HG02642 (cell line): ENCODE data around the gene OXGR1.
A peak's percentile ranks its signal among the peaks of the same experiment; 100 is the strongest.
"Not testable (repeated sequence)": the region's sequence is repeated elsewhere in the genome, so short reads cannot be mapped to it uniquely, and the experiment has no call there.

Experiments
- ATAC-seq: cut with Tn5 transposase; IDR thresholded peaks from one replicate; pipeline ENCODE4 v1.9.1; 2021; ENCODE audit warnings: mild to moderate bottlenecking; ENCODE audit not compliant: unreplicated experiment, poor library complexity

Gene OXGR1

DNA sequence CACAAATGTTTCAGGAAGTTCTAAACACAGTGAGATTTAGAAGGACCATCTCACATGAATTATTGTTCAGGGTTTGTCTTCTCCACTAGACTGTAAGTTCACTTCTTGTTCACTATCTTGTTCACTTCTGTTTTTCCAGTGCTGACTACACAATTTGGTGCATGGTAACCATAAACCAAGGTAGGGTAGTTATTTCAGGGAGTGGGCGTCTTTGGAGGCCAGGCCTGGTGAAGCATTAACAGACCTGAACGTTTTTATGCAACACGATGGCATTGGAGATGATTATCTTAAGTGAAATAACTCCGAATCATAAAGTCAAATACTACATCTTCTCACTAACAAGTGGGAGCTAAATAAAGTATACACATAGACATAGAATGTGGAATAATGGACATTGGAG is 14.4 kb upstream of the OXGR1 start:
- ATAC-seq: no peak

DNA sequence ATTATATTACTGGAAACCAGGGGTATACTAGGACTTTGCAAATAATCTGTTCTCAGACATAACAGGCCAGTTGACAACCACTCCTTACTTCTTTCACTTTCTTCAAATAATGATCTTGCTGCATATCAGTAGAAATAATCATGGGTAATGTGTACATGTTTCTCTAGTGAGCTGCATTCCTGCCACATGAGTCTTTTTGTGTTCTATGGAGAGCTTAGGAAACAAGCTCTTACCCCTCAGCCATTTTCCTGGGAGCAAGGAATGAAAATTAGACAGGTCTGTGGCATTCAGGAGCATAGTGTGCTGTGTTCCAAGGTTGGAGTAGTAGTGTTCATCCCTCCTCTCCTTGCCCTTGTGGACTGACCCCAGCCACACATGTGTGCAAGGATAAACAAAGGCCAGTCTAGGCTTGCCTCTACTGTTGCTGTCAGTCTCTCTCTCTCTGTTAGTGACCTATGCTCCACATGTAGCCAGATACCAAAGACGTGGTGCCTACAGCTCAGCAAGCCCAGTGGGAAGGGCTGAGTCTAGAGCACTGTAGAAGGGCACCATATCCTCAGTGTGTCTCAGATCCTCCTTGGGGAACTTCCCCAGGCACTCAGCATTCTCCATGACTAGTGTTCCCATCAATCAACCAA is 11.5 kb upstream of the OXGR1 start:
- ATAC-seq: no peak

DNA sequence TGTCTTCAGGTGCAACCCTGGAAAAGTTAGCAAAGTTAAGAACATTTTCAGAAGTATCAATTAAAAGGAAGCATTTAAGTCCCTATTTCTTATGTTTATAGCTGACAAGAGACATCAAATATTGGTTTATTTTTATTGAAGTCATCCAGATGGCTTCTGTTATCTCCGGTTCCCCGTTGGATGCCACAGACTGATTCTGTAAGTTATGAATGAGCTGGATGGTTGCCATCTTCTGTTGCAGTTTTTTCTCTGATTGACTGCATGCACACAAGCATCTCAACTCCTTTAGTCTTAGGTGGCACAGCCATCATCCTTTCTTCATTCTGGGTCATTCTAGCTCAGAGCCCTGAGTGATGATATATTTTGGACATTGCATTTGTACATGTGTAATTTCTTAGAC is 10.6 kb upstream of the OXGR1 start:
- ATAC-seq: no peak

DNA sequence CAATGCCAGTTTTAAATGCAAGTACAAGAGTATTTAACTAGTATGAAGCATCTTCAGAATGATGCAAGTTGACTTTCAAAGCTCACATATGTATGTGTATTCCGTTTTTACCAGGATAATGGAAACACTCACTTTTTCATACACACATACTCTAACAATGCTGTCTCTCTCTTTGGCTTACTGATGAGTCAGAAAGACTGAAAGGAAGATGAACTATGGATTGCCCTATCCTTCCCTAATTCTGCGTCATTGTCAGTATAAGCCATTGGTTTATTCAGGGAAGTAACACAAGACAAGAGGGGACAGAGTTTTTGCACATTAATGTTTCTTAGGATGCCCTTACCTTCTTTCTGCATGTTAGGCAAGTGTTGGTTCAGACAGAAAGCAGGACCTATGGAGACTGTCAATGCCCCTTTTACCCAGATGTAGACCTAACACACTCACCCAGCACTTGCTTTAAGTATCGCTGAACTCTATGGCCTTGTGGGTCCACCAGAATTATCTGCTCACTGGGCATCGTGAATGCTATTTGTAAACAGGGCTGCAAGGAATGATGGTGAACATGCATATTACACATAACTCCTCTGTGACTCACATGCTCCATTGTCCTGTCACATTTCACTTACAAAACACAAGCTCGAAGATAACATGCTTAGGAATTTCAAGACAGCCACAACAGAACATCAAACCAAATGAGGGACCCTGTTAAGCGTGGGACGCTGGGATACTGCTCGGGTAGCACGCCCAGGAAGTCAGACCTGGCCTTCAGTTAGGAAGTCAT is 10.0 kb upstream of the OXGR1 start:
- ATAC-seq: no peak

DNA sequence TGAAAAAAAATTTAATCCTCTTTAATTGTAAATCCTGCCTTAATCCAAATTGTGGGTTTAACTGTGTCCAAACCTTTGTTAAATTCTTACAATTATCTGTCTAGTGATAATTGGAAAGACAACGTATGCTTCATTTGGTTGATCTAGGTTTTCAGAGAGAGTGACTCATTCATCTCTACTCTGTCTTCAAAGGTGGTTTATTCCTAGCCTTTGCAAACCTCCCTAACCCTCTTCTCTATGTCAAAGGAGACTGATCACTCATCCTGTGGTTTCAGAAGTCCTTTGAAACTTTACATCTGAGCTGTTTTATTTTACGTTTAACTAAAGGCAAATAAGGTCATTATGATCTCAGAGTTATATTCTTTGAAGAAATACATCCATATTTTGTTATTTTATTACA is 8.8 kb upstream of the OXGR1 start:
- ATAC-seq: no peak

DNA sequence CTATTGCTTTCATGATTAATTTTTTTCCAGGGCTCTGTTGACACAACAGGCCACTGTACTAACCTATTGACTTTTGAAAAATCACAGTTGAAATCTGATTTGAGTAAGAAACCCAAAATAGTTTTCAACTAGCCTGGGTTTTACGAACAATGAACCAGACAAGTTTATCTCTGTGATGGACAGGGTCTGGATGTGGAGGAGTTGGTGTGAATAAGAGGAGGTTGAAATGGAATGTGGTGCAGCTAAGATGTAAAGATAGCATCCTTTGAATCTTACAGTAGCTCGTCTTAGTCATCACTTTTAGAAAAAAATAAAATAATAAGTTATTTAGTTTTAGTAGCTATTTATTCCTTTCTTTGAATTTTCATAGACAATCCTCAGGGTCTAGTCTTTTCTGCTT is 8.3 kb upstream of the OXGR1 start:
- no peak for ATAC-seq

DNA sequence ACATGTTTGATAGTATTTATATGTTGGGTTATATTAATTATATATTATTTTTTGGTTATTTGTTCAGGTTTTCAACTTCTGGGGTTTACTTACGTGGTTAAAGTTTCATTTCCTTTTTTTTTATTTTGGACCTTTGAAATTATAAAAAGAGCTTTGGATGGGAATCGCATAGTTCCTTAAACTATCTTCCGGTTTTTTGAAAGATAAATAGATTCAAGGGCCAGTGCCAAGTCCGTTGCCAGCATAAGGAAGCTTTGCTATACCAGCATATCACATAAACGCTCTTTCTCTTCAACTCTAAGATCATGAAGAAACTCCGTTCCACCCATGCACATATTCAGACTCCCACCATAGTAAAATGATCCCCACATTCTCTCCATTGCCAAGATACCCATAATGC is 7.4 kb upstream of the OXGR1 start:
- no peak for ATAC-seq

DNA sequence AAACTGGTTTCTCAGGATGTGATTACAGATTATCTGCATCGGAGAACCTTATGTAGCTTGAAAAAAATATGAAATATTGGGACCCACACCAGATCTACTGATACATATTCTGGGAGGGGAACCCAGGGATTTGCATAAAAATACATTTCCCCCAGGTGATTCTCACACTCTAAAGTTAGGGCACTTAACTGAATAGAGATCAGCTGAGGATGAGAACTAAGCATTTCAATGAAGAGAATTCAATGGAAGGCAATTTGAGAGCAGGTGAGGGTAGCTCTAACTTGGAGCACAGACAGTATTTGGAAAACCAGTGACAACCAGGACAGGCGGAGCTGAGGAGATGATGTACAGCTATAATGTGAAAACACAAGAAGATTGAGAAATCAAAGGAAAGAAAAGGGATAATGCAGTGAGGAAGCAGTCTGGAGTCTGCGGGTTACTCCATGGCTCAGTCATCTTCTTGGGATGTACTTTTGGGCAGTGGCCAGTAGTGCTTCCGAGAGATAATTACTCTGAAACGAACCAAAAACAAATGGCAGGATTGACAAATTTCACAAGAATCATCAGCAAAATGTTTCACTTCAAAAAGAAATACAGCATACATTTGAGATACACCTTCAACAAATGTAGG is 6.1 kb upstream of the OXGR1 start:
- no peak for ATAC-seq

DNA sequence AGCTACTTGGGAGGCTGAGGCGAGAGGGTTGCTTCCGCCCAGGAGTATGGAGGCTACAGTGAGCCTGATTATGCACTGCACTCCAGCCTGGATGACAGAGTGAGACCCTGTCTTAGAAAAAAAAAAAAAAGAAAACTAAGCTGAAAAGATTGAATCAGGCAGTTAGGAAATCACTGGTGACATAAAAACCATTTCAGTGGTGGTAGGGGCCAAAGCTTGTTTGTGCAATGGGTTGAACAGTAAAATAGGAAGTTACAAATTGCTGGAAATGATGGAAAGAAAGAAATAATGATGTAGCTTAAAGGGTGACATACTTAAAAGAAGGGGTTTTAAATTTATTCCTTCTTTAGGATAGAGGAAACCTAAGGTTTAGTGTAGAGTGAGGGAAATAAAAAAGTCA is 4.8 kb upstream of the OXGR1 start:
- ATAC-seq: no peak

DNA sequence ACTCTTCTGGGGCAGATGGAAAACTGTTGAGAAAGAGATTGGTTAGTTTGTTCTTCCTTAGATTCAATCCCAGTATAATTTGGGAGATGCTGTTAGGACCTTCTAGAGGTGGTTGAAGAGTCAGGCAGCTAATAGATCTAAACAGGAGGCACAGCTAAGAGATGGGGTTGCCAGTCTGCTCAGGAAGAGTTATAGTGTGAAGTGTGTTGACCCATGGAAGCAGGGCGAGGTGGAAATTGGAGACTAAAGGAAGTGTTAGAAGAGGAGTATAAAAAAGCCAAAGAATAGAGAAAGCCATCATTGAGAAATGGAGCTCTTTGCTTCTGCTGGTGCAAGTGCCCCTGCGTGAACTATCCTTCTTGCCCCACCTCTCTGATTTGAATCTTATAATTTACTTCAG is 3.8 kb upstream of the OXGR1 start:
- ATAC-seq: no peak

DNA sequence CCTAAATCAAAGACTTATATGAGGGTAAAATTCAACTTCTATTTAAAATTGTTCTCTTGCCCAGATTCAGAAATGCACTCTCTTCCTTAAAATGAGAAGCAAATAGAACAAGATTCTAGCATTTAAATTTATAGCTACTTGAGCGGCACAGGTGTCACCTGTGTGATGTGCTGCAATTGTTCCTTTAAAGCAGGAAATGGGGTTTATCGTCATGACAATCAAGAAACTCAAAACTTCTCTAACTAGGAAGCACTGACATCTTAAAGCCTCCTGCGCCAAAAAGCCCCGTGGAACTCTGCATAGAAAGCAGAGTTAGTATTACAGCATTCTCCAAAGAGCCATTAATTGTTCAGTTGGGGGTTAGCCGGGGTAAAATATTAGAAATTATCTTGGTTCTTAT is 2.6 kb upstream of the OXGR1 start:
- ATAC-seq: no peak

DNA sequence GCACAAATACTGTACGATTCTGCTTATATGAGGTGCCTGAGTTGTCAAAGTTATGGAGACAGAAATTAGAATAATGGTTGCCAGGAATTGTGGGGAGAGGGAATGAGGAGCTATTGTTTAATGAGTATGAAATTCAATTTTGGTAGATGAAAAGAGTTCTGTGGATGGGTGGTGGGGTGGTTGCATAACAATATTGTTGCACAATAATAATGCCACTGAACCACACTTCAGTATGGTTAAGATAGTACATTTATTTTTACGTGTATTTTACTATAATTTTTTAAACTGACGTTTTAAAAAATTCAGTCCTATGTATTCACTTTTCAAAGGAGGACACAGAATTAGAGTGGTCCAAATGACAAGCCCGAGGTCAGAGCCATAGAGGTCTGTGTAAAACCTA is 1.8 kb upstream of the OXGR1 start:
- ATAC-seq: no peak

DNA sequence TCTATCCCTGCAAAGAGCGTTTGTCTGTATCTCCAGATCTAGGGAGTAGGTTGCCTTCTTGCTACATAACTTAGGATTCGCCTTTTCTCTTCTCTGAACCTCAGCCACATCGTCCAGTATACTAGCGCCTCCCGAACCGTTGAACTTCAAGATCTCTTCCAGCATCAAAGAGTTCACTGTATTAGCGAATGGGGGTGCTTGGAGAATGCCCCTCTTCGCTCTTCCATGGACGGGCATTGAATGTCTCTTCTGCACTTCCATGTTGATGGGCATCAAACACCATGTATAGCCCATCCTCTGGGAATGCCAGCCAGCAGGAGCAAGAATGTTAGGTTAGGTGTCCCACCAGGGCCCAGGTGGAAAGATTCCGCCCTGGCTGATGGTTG is 575 bp upstream of the OXGR1 start:
- ATAC-seq: no peak

DNA sequence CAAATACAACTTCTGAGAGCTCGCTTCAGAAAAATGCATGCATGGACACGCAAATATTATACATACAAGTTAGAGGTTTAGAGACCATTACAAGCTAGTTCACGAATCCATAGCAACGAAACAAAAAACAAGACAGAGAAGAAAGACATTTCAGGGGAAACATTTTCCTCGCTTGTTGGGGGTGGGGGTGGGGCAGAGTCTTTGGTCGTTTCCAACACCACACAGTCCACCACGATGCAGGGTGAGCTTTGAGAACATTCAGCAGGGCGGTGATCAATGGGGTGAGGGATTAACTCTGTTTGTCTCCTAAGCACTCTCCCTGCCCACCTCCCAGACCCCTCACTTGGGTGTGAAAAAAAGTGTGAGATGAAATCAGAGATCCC is 651 bp downstream of the OXGR1 start:
- ATAC-seq: no peak

DNA sequence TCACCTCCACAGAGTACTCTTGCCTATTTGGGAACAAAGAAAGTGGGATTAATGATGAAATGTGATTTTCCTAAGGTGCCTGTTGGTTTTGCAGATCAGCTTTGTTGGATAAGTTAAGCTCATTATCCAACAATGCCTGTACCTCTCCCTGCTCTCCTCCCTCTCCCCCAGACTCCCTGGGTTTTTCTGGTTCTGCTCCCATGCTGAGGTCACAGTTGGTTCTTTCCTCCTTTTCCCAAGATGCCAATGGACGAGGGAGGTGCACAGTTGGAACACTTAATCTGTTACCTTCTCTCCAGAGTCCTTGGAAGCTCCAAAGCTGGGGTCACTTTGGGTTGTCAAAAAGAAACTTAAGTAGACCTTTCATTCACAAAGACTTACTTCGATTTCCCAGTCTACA is 1.6 kb downstream of the OXGR1 start:
- no peak for ATAC-seq

DNA sequence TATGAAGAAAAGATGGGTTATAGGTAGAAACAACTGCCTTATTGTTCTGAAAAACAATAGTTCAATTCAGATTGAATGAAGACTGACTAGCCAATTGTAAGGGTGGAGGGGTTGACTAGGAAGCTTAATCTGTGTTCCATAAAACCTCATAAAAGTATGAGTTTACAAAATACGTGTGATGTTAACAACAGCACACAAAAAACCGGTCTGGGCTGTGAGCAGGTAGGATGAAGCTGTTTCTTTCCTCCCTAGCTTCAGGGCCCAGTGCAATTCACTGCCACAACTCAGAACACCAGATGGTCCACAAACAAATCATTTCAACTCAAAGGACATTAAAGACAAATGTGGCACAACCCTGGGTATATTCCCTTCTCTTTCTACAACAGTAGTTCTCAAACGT is 3.2 kb downstream of the OXGR1 start:
- no peak for ATAC-seq

DNA sequence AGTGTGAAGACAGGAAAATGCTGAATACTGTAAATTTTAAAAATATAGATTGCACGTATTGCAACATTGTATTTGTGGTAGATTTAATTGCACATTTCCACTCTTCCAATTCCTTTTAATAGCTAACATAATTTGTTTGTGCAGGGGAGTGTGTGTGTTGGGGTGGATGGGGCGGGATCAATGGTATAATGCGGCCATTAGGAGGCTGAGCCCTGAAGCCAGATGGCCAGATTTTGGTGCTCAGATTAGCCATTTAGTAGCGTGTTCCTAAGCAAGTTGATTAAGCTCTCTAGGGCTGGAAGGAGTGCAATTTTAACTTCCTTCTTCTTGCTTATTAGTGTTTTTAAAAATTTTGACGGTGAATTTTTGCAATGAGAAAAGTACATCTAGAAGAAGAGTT is 5.8 kb downstream of the OXGR1 start:
- no peak for ATAC-seq

DNA sequence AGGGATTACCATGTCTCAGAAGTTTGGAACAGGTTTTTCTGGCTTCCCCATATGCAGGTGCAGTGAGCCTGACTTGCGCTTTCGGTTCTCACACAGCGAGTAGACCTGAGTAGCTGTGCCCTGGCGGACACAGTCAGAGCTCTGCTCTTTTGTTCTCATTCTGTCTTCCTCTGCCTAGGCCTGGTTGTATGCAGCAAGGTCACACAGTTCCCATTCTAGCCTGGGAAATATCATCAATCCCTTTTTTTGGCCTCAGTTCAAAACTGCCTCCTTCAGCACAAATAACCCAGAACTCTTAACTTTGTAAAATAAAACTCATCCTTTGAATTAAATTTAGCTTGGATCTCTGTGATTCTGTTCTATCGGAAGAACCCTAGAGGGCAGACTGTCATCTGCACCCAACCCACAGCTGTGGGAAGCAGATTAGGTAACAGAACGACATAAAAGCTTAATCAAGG is 10.2 kb downstream of the OXGR1 start:
- ATAC-seq: peak; percentile 99

DNA sequence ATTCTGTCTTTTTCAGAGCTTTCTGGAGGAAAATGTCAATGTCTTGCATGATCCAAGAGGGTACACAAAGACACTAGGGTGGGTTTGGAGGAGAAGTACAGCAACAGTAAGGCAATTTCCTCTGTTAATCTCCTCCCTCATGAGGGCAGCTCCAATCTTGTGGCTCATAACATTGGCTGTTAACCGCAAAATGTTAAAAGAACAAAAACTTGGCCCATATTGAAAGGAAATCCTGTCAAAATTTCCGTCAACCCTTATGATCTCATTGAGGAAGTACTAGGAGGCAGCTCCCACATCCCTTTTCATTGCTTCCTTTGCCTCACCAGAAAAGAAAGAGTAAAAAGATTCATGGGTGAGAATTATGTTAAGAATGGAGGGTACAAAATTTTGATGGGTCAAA is 11.6 kb downstream of the OXGR1 start:
- ATAC-seq: no peak

DNA sequence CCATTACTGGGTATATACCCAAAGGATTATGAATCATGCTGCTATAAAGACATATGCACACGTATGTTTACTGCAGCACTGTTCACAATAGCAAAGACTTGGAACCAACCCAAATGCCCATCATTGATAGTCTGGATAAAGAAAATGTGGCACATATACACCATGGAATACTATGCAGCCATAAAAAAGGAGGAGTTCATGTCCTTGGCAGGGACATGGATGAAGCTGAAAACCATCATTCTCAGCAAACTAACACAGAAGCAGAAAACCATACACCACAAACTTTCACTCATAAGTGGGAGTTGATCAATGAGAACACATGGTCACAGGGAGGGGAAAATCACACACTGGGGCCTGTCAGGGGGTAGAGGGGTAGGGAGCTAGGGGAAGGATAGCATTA is 14.4 kb downstream of the OXGR1 start:
- not testable (repeated sequence) for ATAC-seq

DNA sequence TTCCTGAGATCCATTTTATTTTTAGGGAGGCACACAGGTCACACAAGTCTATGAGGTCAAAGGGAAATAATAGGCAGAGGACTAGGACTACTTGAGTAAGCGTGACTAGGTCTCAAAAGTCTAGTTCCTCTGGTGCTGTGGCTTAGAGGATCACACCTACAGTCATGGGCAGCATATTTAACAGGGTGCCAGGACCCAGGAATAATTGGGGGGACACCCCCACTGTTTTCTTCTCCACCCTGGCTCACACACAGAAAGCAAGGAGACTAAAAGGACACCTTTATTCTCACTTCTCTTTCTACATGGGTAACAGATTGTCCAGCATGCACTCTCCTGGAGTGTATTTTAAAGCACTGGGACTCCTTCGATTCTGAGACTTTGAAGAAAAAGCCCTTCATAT is 26.2 kb downstream of the OXGR1 start:
- ATAC-seq: no peak

DNA sequence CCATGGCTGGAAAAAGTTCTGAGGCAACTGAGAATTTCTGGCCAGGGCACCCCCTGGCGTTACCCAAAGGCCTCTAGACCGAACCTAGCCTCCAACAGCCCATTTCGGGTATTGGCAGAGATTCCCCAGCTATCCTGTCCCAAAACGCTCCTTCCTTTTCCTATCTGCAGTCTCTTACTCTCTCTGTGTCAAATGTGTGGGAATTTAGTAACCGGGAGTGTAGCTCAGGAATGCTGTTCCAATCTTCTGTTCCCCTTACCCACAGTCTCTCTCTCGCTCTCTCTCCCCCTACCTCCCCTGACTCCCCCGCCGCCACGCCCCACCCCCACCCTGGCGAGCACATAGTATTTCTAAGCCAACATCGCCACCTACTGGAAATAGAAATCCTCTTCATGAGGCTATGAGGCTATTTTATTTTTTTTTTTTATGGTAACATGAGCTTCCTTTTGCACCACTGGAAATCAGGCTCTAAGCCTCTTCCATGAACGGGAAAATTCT is 27.0 kb downstream of the OXGR1 start:
- ATAC-seq: no peak
